GM21576 (cell line): ENCODE results near the gene TUBGCP3.
A peak's percentile ranks its signal among the peaks of the same experiment; 100 is the strongest.

Experiments used
- ATAC-seq: cut with Tn5 transposase; IDR thresholded peaks from one replicate; pipeline ENCODE4 v1.9.1; 2021; ENCODE audit warnings: mild to moderate bottlenecking, moderate library complexity; ENCODE audit not compliant: unreplicated experiment

TUBGCP3 gene

GRCh38 chr13:112444416-112445399 is 143.2 kb downstream of the TUBGCP3 start:
- ATAC-seq, result no peak

DNA sequence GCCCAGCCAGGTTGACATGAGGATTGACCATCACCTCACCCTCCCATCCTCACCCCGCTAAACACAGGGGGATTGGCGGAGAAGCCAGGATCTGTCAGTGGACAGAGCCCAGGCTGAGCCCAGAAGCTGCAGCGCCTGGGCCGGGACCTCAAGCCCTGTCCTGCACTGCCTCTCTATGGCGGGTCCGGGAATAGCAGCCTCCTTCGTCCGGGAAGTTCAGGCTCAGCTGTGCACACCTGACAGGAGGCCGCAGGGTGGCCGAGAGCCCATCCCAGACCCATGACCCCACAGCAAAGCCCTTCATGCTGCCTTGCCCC is 144.0 kb downstream of the TUBGCP3 start:
- ATAC-seq, result peak; percentile 77

DNA sequence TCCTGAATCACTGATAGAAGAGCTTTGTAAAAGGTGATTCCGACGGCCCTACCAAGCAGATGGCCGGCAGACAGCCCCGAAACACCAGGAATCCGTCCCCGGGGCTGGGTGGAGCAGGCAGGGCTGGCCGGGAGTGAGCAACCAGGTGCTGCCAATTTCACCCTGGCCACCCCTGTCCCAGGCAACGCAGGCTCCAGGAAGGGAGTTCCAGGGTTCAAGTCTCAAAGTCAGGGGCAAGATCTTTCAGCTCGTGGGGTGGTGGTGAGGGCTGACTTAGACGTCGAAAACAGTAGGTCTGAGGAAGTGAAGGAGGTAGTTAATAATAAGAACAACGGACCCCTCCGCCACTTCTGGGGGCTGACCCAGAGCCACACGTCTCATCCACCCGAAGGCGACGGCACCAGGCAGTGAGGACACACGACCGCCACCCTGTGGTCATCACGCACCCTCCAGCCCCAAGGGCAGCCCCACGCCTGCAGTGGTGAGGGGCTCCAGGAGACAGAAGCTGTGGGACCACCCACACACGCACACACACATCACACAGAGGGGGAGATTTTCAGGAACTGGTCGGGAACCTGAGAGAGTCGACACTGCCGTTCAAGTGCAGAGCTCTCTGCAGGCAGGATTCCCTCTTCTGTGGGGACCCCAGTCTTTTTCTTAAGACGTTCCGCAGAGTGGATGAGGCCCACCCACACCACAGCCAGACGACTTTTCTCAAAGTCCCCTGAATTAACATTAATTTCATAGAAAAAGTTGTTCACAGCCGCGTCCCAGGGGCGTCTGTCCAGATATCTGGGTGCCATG is 144.6 kb downstream of the TUBGCP3 start:
- no peak for ATAC-seq

GRCh38 chr13:112442483-112443090 is 145.4 kb downstream of the TUBGCP3 start:
- no peak for ATAC-seq

GRCh38 chr13:112441779-112442310 is 146.1 kb downstream of the TUBGCP3 start:
- ATAC-seq, result no peak

DNA sequence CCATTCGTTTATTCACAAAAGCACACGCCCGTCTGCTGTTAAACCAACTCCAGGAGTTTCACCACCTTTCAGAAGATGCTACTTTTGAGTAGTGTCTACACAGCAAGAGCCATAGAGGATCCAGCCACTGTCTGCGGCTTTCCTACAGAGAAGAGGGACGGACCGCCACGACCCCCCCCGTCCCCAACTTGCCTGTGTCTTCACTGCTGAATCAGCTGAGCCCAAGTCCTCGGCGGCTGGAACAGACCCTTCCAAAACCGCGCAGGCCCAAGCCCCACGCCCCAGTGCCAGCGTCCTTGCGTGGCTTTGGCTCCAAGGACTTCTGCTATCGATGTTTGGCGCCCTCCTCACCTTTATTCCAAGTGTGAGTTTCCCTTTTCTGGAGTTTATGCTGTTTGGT is 146.7 kb downstream of the TUBGCP3 start:
- no peak for ATAC-seq

- ATAC-seq, result no peak
Measured at GRCh38 chr13:112438515-112438914, 149.4 kb downstream of the TUBGCP3 start.

GRCh38 chr13:112438094-112438493 is 149.9 kb downstream of the TUBGCP3 start:
- no peak for ATAC-seq

- no peak for ATAC-seq
Measured at GRCh38 chr13:112435973-112436372, 152.0 kb downstream of the TUBGCP3 start.
